Pancreas (tissue), 10 donors: ENCODE measurements around the gene KASH5. TPM values are rescaled to one million over a fixed set of nuclear protein-coding genes. Genes with fewer than 3 reads are reported as not detected.
"Not testable (repeated sequence)": the region's sequence is repeated elsewhere in the genome, so short reads cannot be mapped to it uniquely, and the experiment has no call there.

Experiments used
- ATAC-seq, 4 donors: fragments of 200-7000 bp; cut with Tn5 transposase; one replicate each; pipeline versions ENCODE4 v1.8.0 to v1.9.1; 2020; ENCODE audit warnings: mild to moderate bottlenecking in 4 of 4, moderate library complexity in 4 of 4
- DNase-seq, 6 donors: peaks; one replicate each; pipeline ENCODE4 v3.0.0-alpha.2; 2020
- FAIRE-seq: peaks from 2 replicates; lab custom pipeline; 2012; peaks lifted over from hg19 to GRCh38; lab: Jason Lieb, UNC
- H3K27ac ChIP-seq, 4 donors: fragments of 200-600 bp; sonication (generic); 1 replicate in 3 of 4; 2 replicates in 1 of 4; pipeline versions ENCODE4 v1.5.0 to v1.8.0; 2020
- H3K27me3 ChIP-seq, 4 donors: fragments of 200-600 bp; one replicate each; pipeline ENCODE4 v1.8.0; 2021
- H3K36me3 ChIP-seq, 3 donors: fragments of 200-600 bp; sonication (generic) in 1 of 3; one replicate each; pipeline versions ENCODE4 v1.5.0 to v1.8.0; 2020 to 2021
- H3K4me1 ChIP-seq, 3 donors: fragments of 200-600 bp; one replicate each; pipeline ENCODE4 v1.8.0; 2021
- H3K4me3 ChIP-seq, 4 donors: fragments of 200-600 bp; sonication (generic) in 2 of 4; one replicate each; pipeline versions ENCODE4 v1.5.0 to v1.8.0; 2020 to 2021
- H3K9me3 ChIP-seq, 4 donors: fragments of 200-600 bp; one replicate each; pipeline ENCODE4 v1.8.0; 2021
- CTCF ChIP-seq, 4 donors: fragments of 200-600 bp; sonication (generic) in 3 of 4; IDR thresholded peaks; one replicate each; pipeline versions ENCODE4 v1.5.0 to v1.8.0; 2021; ENCODE audit warnings: antibody characterized with exemption in 4 of 4
- WGBS, 2 donors: extraction: QIAGEN DNeasy Blood & Tissue Kit; methylation state at CpG; one replicate each; pipeline ENCODE4 v1.1.7; 2013; 5-methylcytosine and 5-hydroxymethylcytosine counted together
- intact Hi-C, 3 donors: fragments of 100-400 bp; cut with DNase I; formaldehyde crosslinking; loops; one replicate each; pipeline versions ENCODE4 v1.11.1 to v1.14.2; 2022
- polyA plus RNA-seq, 2 donors: library from polyadenylated mRNA; stranded (reverse); fragments of 200-250 nt; gene quantifications; one replicate each; pipeline ENCODE4 v1.2.3, GENCODE V29; 2013
- total RNA-seq, 6 donors: library from RNA; stranded (reverse); fragmentation: NEBNext Ultra II Directional in 4 of 6; extraction: Animal tissue kit (Norgen Biotek cat#: 25700) in 4 of 6; gene quantifications; one replicate each; pipeline versions ENCODE4 v1.2.1 to v1.2.4, GENCODE V29; 2021 to 2023
- donor health status: healthy with polysubstance abuse.
- donor health status: DM: no; HTN: no; CAD: no; lungs with moderate emphysema.
- donor health status: DM: no; HTN: no; CAD: no.
- donor health status: control.
- donor health status: control.
- donor health status: Bipolar disorder and iron deficiency.
- donor health status: DM: yes; HTN: yes; CAD: no.
- donor health status: DM: no; HTN: no; CAD: no.
- donor health status: DM: no; HTN: no; CAD: no.
- donor health status: DM: yes; HTN: yes; CAD: no.

Gene KASH5
- total and polyA plus RNA-seq, 8 donors = 1.2 to 3.3 (median 2.2) TPM

GRCh38 chr19:49441960-49442350 lies 53.9 kb downstream of the KASH5 start:
- no peaks in the 10 kb centered on the region for H3K9me3 ChIP-seq
- ATAC-seq = no peak
- H3K27ac ChIP-seq = no peak overlapping the region
- no peaks in the 10 kb centered on the region for H3K27me3 ChIP-seq
- TF ChIP-seq CTCF (IDR thresholded peaks at IDR 0.05) = no peak
- intact Hi-C loops = loop anchor here in 2 of 3 donors (10.0 kb wide), 2 partner anchors 47 to 217 kb away; no protein-coding TSS in a partner anchor
- no peak for DNase-seq
- no peaks in the 10 kb centered on the region for H3K36me3 ChIP-seq
- H3K4me3 ChIP-seq = no peak overlapping the region
- H3K4me1 ChIP-seq = no peaks in the 10 kb centered on the region
- FAIRE-seq = no peak
- WGBS, 2 donors = 17 to 19% methylated on average over 14 of the region's 14 CpGs

- TF ChIP-seq CTCF (IDR thresholded peaks at IDR 0.05) = no peak
- peak in 1 of 6 donors; percentile 60 for DNase-seq
- Histone ChIP-seq H3K4me1 (no peaks in the 10 kb centered on the region), H3K9me3 (no peaks in the 10 kb centered on the region), H3K4me3 (peak overlapping the region in 1 of 4 donors; percentile 66), H3K27me3 (no peaks in the 10 kb centered on the region), H3K36me3 (no peaks in the 10 kb centered on the region), H3K27ac (no peak overlapping the region)
- no peak for ATAC-seq
- no peak for FAIRE-seq
- intact Hi-C loops = loop anchor here in 2 of 3 donors (10.0 kb wide), 2 partner anchors 48 to 218 kb away; no protein-coding TSS in a partner anchor
- 4 to 10% methylated on average over 11 of the region's 11 CpGs for WGBS, 2 donors
Observed at GRCh38 chr19:49442354-49442753, 54.3 kb downstream of the KASH5 start.

GRCh38 chr19:49442771-49443365 lies 54.8 kb downstream of the KASH5 start:
- ATAC-seq = peak; percentile 69 to 80 (median 74)
- 1% methylated on average over 34 to 43 of the region's 43 CpGs for WGBS, 2 donors
- no peak for TF ChIP-seq CTCF (IDR thresholded peaks at IDR 0.05)
- DNase-seq = peak; percentile 87 to 96 (median 92)
- Histone ChIP-seq H3K27ac (peak overlapping the region; percentile 25 to 55 (median 35)), H3K27me3 (no peaks in the 10 kb centered on the region), H3K4me3 (peak overlapping the region; percentile 33 to 66 (median 49)), H3K4me1 (no peaks in the 10 kb centered on the region), H3K9me3 (no peaks in the 10 kb centered on the region), H3K36me3 (no peaks in the 10 kb centered on the region)
- intact Hi-C loops = loop anchor here in 2 of 3 donors (10.0 kb wide), 2 partner anchors 48 to 218 kb away; no protein-coding TSS in a partner anchor
- FAIRE-seq = no peak

- ATAC-seq (peak; percentile 90 to 95 (median 92)), DNase-seq (peak; percentile 92 to 97 (median 95)), FAIRE-seq (no peak)
- Histone ChIP-seq H3K36me3 (no peaks in the 10 kb centered on the region), H3K9me3 (no peaks in the 10 kb centered on the region), H3K27me3 (no peaks in the 10 kb centered on the region), H3K4me1 (no peaks in the 10 kb centered on the region), H3K4me3 (peak overlapping the region; percentile 33 to 66 (median 49)), H3K27ac (peak overlapping the region; percentile 25 to 55 (median 35))
- WGBS, 2 donors = 0% methylated on average over 40 to 47 of the region's 47 CpGs
- intact Hi-C loops = loop anchor here in 2 of 3 donors (10.0 kb wide), 2 partner anchors 49 to 219 kb away; no protein-coding TSS in a partner anchor
- TF ChIP-seq CTCF (IDR thresholded peaks at IDR 0.05) = peak; percentile 59 to 87 (median 76)
Observed at GRCh38 chr19:49443366-49444099, 55.5 kb downstream of the KASH5 start.

- not testable (repeated sequence) for H3K27ac ChIP-seq, H3K4me3 ChIP-seq, H3K27me3 ChIP-seq, ATAC-seq, DNase-seq, H3K36me3 ChIP-seq, FAIRE-seq, H3K9me3 ChIP-seq, H3K4me1 ChIP-seq
- intact Hi-C loops = loop anchor here in 2 of 3 donors (10.0 kb wide), 2 partner anchors 49 to 219 kb away; no protein-coding TSS in a partner anchor
- 47 to 65% methylated on average over 4 to 5 of the region's 5 CpGs for WGBS, 2 donors
Observed at GRCh38 chr19:49444100-49444700, 56.2 kb downstream of the KASH5 start.
